Measurements from ENCODE around the gene ADCY4.

The ADCY4 gene

GRCh38 chr14:24338843-24339242 is 4.0 kb upstream of the ADCY4 start:
- DNase-seq (ENCODE audit: low read depth), result no peak

GRCh38 chr14:24337824-24338175 is 2.9 kb upstream of the ADCY4 start:
- DNase-seq (ENCODE audit: low read depth), result no peak

- DNase-seq (ENCODE audit: low read depth), result no peak
These were observed 2.4 kb upstream of the ADCY4 start for GRCh38 chr14:24337144-24337823.

DNA sequence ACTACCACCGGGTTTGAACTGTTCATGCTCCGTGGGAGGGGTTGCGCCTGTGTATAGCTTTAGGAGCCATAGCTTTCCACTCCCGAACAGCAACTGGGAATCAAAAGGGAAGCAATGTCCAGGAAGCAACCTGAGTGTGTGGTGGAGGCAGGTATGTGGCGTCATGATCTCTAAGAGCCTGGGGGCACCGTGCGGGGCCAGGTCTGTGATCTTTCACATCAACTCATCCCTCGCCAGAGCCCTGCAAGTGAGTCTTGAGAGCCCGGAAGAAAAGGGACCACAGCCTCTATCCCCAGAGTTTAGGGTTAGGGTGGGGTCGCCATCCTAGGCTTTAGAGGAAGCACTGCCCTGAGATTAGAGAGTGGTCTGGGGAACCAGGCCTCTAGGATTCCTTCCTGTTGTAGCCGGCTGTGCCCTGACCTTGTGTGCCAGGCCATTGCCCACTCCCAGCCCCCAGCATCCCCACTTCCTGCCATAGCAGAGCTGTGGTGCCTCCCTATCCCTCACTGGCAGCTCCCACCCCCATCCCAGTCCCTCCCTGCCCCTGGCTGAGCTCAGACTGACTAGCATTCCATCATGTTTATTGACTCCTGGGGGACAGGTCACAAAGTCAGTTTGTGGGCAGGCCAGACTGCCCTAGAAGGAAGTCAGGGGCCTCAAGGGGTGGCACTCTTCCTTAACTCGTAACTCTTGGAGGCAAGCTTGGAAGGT is 745 bp upstream of the ADCY4 start:
- DNase-seq (ENCODE audit: low read depth), result no peak

- peak; percentile 67 for DNase-seq (ENCODE audit: low read depth)
These were observed 2.4 kb downstream of the ADCY4 start for GRCh38 chr14:24332268-24332993.

DNA sequence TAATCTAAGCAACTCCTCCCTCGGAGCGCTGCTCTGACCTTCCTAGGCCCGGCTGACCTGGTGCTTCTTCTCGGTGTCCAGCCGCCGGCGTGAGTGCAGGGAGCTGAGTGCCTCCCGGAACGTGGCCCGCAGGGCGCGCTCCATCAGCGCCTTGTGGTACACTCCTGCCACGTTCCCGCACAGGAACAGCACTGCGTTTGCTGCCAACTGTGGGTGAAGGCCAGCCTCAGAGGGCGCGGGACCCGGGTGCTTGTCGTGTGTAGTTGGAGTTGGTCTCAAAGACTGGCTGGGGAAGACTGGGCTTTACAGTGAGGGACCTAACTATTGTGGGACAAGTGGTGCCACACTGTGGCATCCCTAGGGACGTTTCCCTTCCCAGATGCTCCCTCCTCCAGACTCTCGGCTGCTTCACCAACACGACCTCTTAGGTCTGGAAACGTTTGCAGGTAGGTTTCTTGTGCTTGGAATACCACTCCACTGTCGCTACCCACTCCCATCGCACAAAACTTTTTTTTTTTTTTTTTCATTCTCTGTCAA is 3.1 kb downstream of the ADCY4 start:
- DNase-seq (ENCODE audit: low read depth), result no peak

GRCh38 chr14:24330973-24331674 is 3.7 kb downstream of the ADCY4 start:
- no peak for DNase-seq (ENCODE audit: low read depth)

GRCh38 chr14:24329736-24330135 is 5.1 kb downstream of the ADCY4 start:
- DNase-seq (ENCODE audit: low read depth), result no peak

GRCh38 chr14:24329073-24329663 is 5.7 kb downstream of the ADCY4 start:
- DNase-seq (ENCODE audit: low read depth), result no peak

GRCh38 chr14:24327914-24328313 is 7.0 kb downstream of the ADCY4 start:
- peak; percentile 33 for DNase-seq (ENCODE audit: low read depth)

DNA sequence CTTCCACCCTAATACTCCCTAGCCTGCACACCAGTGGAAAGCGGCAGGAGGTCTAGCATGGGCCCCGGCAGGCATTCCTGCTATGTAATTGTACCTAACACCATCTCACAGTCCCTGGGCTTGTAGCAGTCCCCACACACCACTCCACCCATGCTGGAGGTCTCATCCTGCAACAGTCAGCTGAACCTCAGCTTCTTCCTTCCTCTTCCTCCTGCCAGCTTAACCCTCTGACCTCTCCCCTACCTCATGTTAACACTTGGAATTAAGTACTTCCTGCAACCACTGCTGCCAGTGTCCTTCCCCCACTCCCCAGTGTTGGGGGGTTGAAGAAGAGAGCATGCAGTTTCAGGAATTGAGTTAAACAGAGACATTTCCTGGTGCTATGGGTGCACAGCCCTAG is 7.6 kb downstream of the ADCY4 start:
- no peak for DNase-seq (ENCODE audit: low read depth)

DNA sequence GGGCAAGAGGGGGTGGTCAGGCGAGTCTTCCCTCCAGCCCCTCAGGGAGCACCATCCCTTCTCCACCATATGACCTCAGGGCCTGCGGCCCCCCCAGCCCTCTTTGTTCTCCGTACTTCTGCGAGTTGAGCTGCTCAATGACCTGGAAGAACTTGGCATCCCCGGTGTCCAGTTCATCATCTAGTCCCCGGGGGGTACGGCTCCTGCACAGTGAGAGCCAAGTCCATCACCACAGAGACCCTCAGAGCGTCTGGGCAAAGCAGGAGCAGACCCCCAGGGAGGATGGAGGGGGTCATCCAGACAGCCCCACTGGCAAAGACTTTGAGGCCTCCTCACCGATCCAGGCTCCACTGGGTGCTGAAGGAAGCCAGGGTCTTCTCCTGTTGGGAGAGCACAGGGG is 8.9 kb downstream of the ADCY4 start:
- no peak for DNase-seq (ENCODE audit: low read depth)

GRCh38 chr14:24325041-24325530 is 9.8 kb downstream of the ADCY4 start:
- no peak for DNase-seq (ENCODE audit: low read depth)

GRCh38 chr14:24324024-24324423 is 10.8 kb downstream of the ADCY4 start:
- DNase-seq (ENCODE audit: low read depth), result no peak

GRCh38 chr14:24323341-24323740 is 11.5 kb downstream of the ADCY4 start:
- DNase-seq (ENCODE audit: low read depth), result no peak

DNA sequence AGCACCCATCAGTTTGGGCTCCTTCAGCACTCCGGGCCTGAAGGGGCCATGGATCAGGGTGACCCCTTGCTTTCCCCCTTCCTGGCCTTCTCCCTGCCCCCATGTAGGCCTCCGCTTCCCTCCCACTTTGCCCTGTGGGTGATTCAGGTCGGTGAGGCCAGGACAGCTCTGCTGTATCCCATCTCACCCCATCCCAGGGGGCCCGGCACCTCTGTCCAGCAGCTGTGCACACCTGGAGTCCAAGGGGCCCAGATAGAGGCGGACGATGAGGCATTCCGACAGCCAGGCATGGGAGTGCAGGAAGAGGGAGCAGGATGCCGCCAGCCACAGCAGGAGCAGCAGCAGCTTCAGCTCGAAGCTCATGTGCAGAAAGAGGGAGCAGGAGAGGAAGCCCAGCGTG is 12.2 kb downstream of the ADCY4 start:
- no peak for DNase-seq (ENCODE audit: low read depth)

GRCh38 chr14:24321212-24321975 is 13.5 kb downstream of the ADCY4 start:
- no peak for DNase-seq (ENCODE audit: low read depth)

GRCh38 chr14:24317141-24317928 is 17.5 kb downstream of the ADCY4 start:
- peak; percentile 66 for DNase-seq (ENCODE audit: low read depth)

DNA sequence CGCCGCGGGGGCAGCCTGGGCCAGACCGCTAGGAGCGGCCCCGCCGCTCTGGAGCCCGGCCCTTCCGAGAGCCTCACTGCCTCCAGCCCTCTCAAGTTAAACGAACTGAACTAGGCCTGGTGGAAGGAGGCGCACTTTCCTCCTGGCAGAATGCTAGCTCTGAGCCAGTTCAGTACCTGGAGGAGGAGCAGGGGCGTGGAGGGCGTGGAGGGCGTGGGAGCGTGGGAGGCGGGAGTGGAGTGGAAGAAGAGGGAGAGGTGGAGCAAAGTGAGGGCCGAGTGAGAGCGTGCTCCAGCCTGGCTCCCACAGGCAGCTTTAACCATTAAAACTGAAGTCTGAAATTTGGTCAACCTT is 18.3 kb downstream of the ADCY4 start:
- DNase-seq (ENCODE audit: low read depth), result no peak
